ENCODE results near the gene TRIM28.
A peak's percentile ranks its signal among the peaks of the same experiment; 100 is the strongest.

- TF ChIP-seq POLR2A (IDR thresholded peaks at IDR 0.05; ENCODE audit: low read depth, low read length) (peak; percentile 70; the same call in 1 of the 2 replicates), POLR2AphosphoS5 (IDR thresholded peaks at IDR 0.05; ENCODE audit: low read depth, low read length) (peak; percentile 40; the same call in 1 of the 2 replicates)
These were observed 29.2 kb downstream of the TRIM28 start, which contains the start of gene MZF1 for GRCh38 chr19:58572818-58573657.

All from GM12892 (cell line).